ENCODE data around the gene SPAG8.

GRCh38 chr9:35766997-35767396 lies 45.1 kb downstream of the SPAG8 start:
- no peak for TF ChIP-seq ZNF274 (IDR thresholded peaks at IDR 0.05; ENCODE audit: low read depth, low read length)
- TF ChIP-seq SUZ12 (IDR thresholded peaks at IDR 0.05; ENCODE audit: extremely low read depth, insufficient read depth, insufficient read length) = no peak

All from NT2/D1 (cell line).